ENCODE results near the gene RGP1. TPM values are rescaled to one million over a fixed set of nuclear protein-coding genes. Genes with fewer than 3 reads are reported as not detected.

The RGP1 gene, protein sequence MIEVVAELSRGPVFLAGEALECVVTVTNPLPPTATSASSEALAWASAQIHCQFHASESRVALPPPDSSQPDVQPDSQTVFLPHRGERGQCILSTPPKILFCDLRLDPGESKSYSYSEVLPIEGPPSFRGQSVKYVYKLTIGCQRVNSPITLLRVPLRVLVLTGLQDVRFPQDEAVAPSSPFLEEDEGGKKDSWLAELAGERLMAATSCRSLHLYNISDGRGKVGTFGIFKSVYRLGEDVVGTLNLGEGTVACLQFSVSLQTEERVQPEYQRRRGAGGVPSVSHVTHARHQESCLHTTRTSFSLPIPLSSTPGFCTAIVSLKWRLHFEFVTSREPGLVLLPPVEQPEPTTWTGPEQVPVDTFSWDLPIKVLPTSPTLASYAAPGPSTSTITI
- total RNA-seq (2021) (21.8 and 25.1 TPM in 2 replicates), Bru-seq, nascent RNA (percentile 67 among the genes with signal in this experiment), BruChase-seq, experiment 1, labeled RNA remaining after a 2-hour chase (percentile 85 among the genes with signal in this experiment), BruChase-seq, experiment 2, labeled RNA remaining after a 6-hour chase (percentile 92 among the genes with signal in this experiment)
- long read RNA-seq, full-length matches to known transcripts = 4 of 17 reads
- long read RNA-seq, partial matches to known transcripts = 1 of 17 reads
- long read RNA-seq, other reads (novel, unspliced or antisense) = 12 of 17 reads

GRCh38 chr9:35748858-35749514 lies at the start of gene RGP1, which contains the start of gene GBA2:
Gene RGP1, plus strand, starts transcription at chr9:35749287. Its CDS starts 469 bp downstream, at chr9:35749756.
Gene GBA2, minus strand, starts transcription at chr9:35749228. Its CDS starts 524 bp downstream, at chr9:35748704.
- peak within 1 kb of the TSS; percentile 79 for H3K4me3 ChIP-seq
- ChIA-PET POLR2A (ENCODE audit: unreplicated experiment) (interaction anchor here (0.6 to 0.7 kb wide), 4 partner anchors 11 to 122 kb away, joined by 3 to 7 read pairs (median 4); partner anchors contain the start of gene SPAG8), CTCF (interaction anchor here (0.7 to 1.0 kb wide), 4 partner anchors 13 to 96 kb away, joined by 3 read pairs; partner anchors contain the start of gene ARHGEF39)
- no TSS peak for BruUV-seq (replicated peaks)
- peak; percentile 69 to 77 for DNase-seq
- intact Hi-C loops (cut with micrococcal nuclease; ENCODE audit: unreplicated experiment) = loop anchor here (2.0 kb wide), 1 partner anchor 16 kb away; the partner anchor contains the start of genes CREB3 and TLN1
- peaks cover 23% of the 10 kb centered on the region for H3K4me1 ChIP-seq (replicated peaks; ENCODE audit: insufficient read depth)
- peak within 1 kb of the TSS; percentile 51 for H3K27ac ChIP-seq
- peaks cover 13% of the 10 kb centered on the region; the same call in 1 of the 2 replicates for H4K20me1 ChIP-seq (ENCODE audit: insufficient read depth)
- 0 out of 2 replicates have a peak, but pooled peaks cover 8% of the 10 kb centered on the region for H3F3A ChIP-seq (ENCODE audit: insufficient read depth, low read depth)
- H3K9me2 ChIP-seq (ENCODE audit: insufficient read depth) = no peaks in the 10 kb centered on the region
- peak within 1 kb of the TSS; percentile 86 for H2AFZ ChIP-seq
- peak within 1 kb of the TSS; percentile 96 for H3K4me2 ChIP-seq
- no peak for TF ChIP-seq EZH2 (IDR thresholded peaks at IDR 0.05; ENCODE audit: low read depth)
- TF ChIP-seq, protein P1, sequence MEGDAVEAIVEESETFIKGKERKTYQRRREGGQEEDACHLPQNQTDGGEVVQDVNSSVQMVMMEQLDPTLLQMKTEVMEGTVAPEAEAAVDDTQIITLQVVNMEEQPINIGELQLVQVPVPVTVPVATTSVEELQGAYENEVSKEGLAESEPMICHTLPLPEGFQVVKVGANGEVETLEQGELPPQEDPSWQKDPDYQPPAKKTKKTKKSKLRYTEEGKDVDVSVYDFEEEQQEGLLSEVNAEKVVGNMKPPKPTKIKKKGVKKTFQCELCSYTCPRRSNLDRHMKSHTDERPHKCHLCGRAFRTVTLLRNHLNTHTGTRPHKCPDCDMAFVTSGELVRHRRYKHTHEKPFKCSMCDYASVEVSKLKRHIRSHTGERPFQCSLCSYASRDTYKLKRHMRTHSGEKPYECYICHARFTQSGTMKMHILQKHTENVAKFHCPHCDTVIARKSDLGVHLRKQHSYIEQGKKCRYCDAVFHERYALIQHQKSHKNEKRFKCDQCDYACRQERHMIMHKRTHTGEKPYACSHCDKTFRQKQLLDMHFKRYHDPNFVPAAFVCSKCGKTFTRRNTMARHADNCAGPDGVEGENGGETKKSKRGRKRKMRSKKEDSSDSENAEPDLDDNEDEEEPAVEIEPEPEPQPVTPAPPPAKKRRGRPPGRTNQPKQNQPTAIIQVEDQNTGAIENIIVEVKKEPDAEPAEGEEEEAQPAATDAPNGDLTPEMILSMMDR (conservative IDR thresholded peaks at IDR 0.05) = no peak
- peaks cover 51% of the 10 kb centered on the region for H3K79me2 ChIP-seq (ENCODE audit: low read depth)
- H3K36me3 ChIP-seq (ENCODE audit: low read depth) = no peaks in the 10 kb centered on the region; the same call in 1 of the 2 replicates
- no peaks in the 10 kb centered on the region for H3K27me3 ChIP-seq (ENCODE audit: insufficient read depth, low read depth)
- H3K9me3 ChIP-seq (ENCODE audit: insufficient read depth, low read depth) = no peaks in the 10 kb centered on the region

GRCh38 chr9:35700031-35700430 lies 49.1 kb upstream of the RGP1 start:
- Histone ChIP-seq H3K36me3 (ENCODE audit: low read depth) (no peaks in the 10 kb centered on the region), H4K20me1 (ENCODE audit: insufficient read depth) (no peaks in the 10 kb centered on the region), H3K27ac (no peak overlapping the region), H2AFZ (no peak overlapping the region), H3K4me1 (replicated peaks; ENCODE audit: insufficient read depth) (no peaks in the 10 kb centered on the region), H3K9me2 (ENCODE audit: insufficient read depth) (no peaks in the 10 kb centered on the region), H3K9me3 (ENCODE audit: insufficient read depth, low read depth) (no peaks in the 10 kb centered on the region), H3K79me2 (ENCODE audit: low read depth) (no peaks in the 10 kb centered on the region), H3K4me3 (no peak overlapping the region), H3K27me3 (ENCODE audit: insufficient read depth, low read depth) (no peaks in the 10 kb centered on the region), H3F3A (ENCODE audit: insufficient read depth, low read depth) (no peaks in the 10 kb centered on the region), H3K4me2 (no peak overlapping the region)
- ChIA-PET POLR2A (ENCODE audit: unreplicated experiment) (no interaction called here), CTCF (no interaction called here)
- BruUV-seq (replicated peaks) = no TSS peak
- intact Hi-C loops (cut with micrococcal nuclease; ENCODE audit: unreplicated experiment) = no loop called here
- no peak for TF ChIP-seq EZH2 (IDR thresholded peaks at IDR 0.05; ENCODE audit: low read depth)
- TF ChIP-seq, protein P1 (conservative IDR thresholded peaks at IDR 0.05) = no peak
- DNase-seq = no peak

DNA sequence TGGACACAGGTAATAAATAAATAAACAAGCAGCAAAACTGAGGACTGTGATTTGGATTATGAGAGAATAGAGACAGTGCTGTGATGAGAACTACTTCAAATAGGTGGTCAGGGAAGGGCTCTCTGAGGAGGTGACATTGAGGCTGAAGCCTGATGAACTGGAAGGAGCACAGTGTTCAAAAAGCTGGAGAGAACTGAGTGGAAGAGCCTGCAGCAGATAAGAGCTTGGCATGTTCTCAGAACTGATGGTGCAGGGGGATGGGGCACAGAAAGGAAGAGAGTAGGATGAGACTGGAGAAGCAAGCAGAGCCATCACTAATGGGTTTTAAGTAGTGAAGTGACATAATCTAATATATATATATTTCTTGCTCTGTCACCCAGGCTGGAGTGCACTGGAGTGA lies 48.1 kb upstream of the RGP1 start:
- H4K20me1 ChIP-seq (ENCODE audit: insufficient read depth) = no peaks in the 10 kb centered on the region
- TF ChIP-seq EZH2 (IDR thresholded peaks at IDR 0.05; ENCODE audit: low read depth) = no peak
- TF ChIP-seq, protein P1 (conservative IDR thresholded peaks at IDR 0.05) = no peak

More for the DNA sequence above, 48.1 kb upstream of the RGP1 start:
- POLR2A ChIA-PET (ENCODE audit: unreplicated experiment) = no interaction called here
- Histone ChIP-seq H3K9me2 (ENCODE audit: insufficient read depth) (no peaks in the 10 kb centered on the region), H3K9me3 (ENCODE audit: insufficient read depth, low read depth) (no peaks in the 10 kb centered on the region), H2AFZ (no peak overlapping the region), H3F3A (ENCODE audit: insufficient read depth, low read depth) (no peaks in the 10 kb centered on the region), H3K79me2 (ENCODE audit: low read depth) (no peaks in the 10 kb centered on the region), H3K4me3 (no peak overlapping the region), H3K27ac (no peak overlapping the region), H3K27me3 (ENCODE audit: insufficient read depth, low read depth) (no peaks in the 10 kb centered on the region), H3K4me1 (replicated peaks; ENCODE audit: insufficient read depth) (no peaks in the 10 kb centered on the region), H3K4me2 (no peak overlapping the region), H3K36me3 (ENCODE audit: low read depth) (no peaks in the 10 kb centered on the region)
- DNase-seq = no peak
- intact Hi-C loops (cut with micrococcal nuclease; ENCODE audit: unreplicated experiment) = no loop called here
- CTCF ChIA-PET = no interaction called here
- no TSS peak for BruUV-seq (replicated peaks)
